Neural progenitor cell (in vitro differentiated cells): Measurements from ENCODE around the gene DTNBP1.

Experiments
- EZH2phosphoT487 ChIP-seq: fragments of 200-600 bp; sonication (generic); IDR thresholded peaks from 2 replicates; pipeline ENCODE4 v1.6.1; 2017; ENCODE audit warnings: antibody characterized with exemption
- TF ChIP-seq, protein P1 (sequence below): fragments of 200-600 bp; sonication (generic); IDR thresholded peaks from 2 replicates; pipeline ENCODE4 v1.5.1; 2017; ENCODE audit warnings: antibody characterized with exemption, mild to moderate bottlenecking

DNA sequence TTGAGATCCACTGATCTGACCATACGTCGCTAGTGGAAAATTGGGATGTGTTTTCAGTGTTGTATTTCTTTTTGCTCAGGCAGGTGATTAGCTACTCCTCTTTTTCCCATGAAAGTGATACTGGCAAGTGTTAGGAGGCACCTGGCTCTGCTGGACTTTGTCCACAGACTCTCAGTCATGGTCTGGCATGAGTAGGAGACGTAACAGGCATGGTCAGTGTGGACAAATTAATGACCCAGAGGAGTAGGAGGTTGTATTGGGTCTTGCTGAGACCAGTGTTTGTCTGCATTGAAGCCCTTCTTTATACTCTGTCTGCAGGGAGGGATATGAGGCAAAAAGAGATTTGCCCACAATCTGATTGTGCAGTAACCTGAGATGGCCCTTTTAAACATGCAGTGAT lies 178.7 kb downstream of the DTNBP1 start:
- TF ChIP-seq, protein P1, sequence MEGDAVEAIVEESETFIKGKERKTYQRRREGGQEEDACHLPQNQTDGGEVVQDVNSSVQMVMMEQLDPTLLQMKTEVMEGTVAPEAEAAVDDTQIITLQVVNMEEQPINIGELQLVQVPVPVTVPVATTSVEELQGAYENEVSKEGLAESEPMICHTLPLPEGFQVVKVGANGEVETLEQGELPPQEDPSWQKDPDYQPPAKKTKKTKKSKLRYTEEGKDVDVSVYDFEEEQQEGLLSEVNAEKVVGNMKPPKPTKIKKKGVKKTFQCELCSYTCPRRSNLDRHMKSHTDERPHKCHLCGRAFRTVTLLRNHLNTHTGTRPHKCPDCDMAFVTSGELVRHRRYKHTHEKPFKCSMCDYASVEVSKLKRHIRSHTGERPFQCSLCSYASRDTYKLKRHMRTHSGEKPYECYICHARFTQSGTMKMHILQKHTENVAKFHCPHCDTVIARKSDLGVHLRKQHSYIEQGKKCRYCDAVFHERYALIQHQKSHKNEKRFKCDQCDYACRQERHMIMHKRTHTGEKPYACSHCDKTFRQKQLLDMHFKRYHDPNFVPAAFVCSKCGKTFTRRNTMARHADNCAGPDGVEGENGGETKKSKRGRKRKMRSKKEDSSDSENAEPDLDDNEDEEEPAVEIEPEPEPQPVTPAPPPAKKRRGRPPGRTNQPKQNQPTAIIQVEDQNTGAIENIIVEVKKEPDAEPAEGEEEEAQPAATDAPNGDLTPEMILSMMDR, result no peak
- TF ChIP-seq EZH2phosphoT487, result no peak
